Lower leg skin (tissue), 4 donors: ENCODE results near the gene NEK11. TPM values are rescaled to one million over a fixed set of nuclear protein-coding genes. Genes with fewer than 3 reads are reported as not detected.
"Not testable (repeated sequence)": the region's sequence is repeated elsewhere in the genome, so short reads cannot be mapped to it uniquely, and the experiment has no call there.

Experiments
- DNase-seq, 2 donors: peaks; one replicate each; pipeline ENCODE4 v3.0.0-alpha.2; 2019; ENCODE audit warnings: low spot score in 2 of 2
- H3K4me3 ChIP-seq: fragments of 200-600 bp; sonication (generic); 2 replicates; pipeline ENCODE4 v1.5.1; 2017; ENCODE audit warnings: mild to moderate bottlenecking, low read depth; ENCODE audit not compliant: poor library complexity, severe bottlenecking
- CTCF ChIP-seq, 3 donors: fragments of 450-650 bp; IDR thresholded peaks; one replicate each; pipeline ENCODE4 v1.5.1; 2016; ENCODE audit warnings: antibody characterized with exemption in 3 of 3, mild to moderate bottlenecking in 3 of 3, moderate library complexity in 2 of 3
- POLR2A ChIP-seq, 2 donors: fragments of 450-650 bp; IDR thresholded peaks; one replicate each; pipeline ENCODE4 v1.6.1; 2016 to 2017; ENCODE audit warnings: antibody characterized with exemption in 2 of 2, mild to moderate bottlenecking in 1 of 2, moderate library complexity in 1 of 2
- WGBS, 2 donors: methylation state at CpG; one replicate each; pipeline ENCODE4 v1.1.5; 2018; 5-methylcytosine and 5-hydroxymethylcytosine counted together
- intact Hi-C: fragments of 100-400 bp; cut with DNase I; formaldehyde crosslinking; loops from one replicate; pipeline ENCODE4 v1.15.0; 2023; ENCODE audit warnings: low total_unique reads
- total RNA-seq, 4 donors: library from RNA; depleted of rRNA; stranded (reverse); fragments of >200 nt; gene quantifications; one replicate each; pipeline ENCODE4 v1.1.0, GENCODE V29; 2016

The NEK11 gene
- total RNA-seq, 4 donors from 2014 or later = 3.3 to 17.3 (median 6.6) TPM

- no peak overlapping the region for H3K4me3 ChIP-seq
- WGBS, 2 donors = 72 to 81% methylated on average over 5 of the region's 5 CpGs
- DNase-seq = no peak
- intact Hi-C loops = no loop called here
- TF ChIP-seq CTCF (IDR thresholded peaks at IDR 0.05) (no peak), POLR2A (IDR thresholded peaks at IDR 0.05) (no peak)
Observed at GRCh38 chr3:131356006-131356595, 329.4 kb downstream of the NEK11 start.

- WGBS, 2 donors = 93 to 97% methylated on average over 1 of the region's 1 CpG
- intact Hi-C loops = no loop called here
- H3K4me3 ChIP-seq = no peak overlapping the region
- TF ChIP-seq POLR2A (IDR thresholded peaks at IDR 0.05) (no peak), CTCF (IDR thresholded peaks at IDR 0.05) (no peak)
- no peak for DNase-seq
Observed at GRCh38 chr3:131357275-131357674, 330.6 kb downstream of the NEK11 start.

DNA sequence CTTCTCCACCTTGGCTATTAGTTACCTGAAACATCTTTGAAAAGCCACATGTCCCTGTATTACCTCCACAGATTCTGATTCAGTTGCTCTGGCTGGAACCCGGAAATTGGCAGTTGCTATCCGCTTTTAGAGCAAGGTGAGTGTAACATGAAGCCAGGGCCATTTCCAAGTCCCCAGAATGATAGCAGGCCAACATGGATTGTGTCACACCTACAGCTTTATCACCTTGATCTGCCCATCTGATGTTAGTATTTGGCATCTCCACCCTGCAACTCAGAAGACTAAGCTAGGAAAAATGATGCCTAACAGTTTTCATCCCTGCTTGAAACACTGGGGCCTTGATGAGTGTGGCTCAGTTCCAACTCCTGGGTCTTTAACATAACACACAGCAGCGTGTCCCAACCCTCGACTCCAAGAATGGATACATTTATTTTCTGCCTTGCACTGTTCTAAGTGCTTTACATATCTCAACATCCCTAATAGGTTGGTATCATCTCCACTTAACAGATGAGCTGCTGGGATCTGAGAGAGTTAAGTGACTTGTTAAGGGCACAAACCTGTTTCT, 333.6 kb downstream of the NEK11 start:
- no peak for DNase-seq
- WGBS, 2 donors = 63 to 83% methylated on average over 4 of the region's 4 CpGs
- TF ChIP-seq POLR2A (IDR thresholded peaks at IDR 0.05) (no peak), CTCF (IDR thresholded peaks at IDR 0.05) (no peak)
- no peak overlapping the region for H3K4me3 ChIP-seq
- intact Hi-C loops = no loop called here

DNA sequence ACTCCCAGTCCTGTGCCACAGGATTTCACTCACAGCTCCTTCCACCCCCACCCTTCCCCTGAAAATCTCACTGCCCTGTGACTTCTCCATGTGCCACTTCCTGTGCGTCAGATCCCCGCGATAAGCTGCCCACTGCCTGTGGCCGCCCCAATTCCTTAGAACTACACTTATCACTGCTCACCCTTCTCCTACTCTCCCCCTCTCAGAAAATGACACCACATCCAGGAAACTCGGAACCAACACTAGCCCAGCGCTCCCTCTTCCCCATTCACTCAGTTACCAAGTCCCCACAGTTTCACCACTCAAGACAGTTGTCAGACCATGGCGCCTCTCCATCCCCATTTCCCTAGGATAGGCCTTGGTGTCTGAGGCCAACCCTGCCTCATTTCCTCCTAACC, 334.4 kb downstream of the NEK11 start:
- H3K4me3 ChIP-seq, intact Hi-C loops, DNase-seq: not testable (repeated sequence)
- WGBS, 2 donors = 84 to 88% methylated on average over 7 of the region's 7 CpGs

DNA sequence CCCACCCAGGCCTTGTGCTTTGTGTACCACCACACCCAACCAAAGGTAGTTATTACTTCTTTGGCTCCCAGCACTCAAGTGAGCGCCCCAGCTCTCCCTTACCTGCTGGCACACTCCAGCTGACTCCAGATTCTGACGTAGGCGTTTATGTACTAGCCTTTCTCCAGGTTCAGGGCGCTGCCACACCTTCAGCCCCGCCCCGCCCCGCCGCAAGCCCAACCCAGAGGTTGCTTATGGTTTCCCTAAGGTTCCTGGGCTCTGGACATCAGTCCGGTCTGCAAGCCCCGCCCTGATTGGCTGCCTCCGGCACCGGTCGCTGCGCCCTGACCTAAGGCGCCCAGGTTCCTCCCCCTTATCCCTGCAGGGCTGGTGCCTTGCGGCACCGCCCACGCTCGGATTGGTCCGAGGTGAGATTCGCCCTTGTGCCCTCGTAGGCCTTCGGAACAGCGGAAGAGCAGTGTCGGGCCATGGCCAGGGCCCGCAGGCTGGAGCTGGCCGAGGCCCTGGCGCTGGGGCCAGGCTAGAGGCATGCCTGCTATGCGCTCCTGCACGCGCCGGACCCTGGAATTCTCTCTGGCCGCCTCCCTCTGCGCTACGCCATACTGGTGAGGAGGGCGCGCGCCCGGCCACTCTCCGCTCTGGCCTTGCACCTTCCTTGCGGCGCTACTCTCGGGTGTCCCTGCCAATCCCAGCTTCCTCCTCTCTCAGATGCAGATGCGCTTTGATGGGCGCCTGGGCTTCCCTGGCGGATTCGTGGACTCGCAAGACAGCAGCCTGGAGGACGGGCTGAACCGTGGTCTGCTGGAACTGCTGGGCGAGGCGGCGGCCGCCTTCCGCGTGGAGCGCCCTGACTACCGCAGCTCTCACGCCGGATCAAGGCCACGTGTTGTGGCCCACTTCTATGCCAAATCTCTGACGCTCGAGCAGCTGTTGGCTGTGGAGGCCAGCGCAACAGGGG, 335.1 kb downstream of the NEK11 start:
- H3K4me3 ChIP-seq = peak overlapping the region; percentile 37
- intact Hi-C loops = no loop called here
- 8 to 9% methylated on average over 35 to 41 of the region's 64 CpGs for WGBS, 2 donors
- no peak for TF ChIP-seq POLR2A (IDR thresholded peaks at IDR 0.05)
- no peak for TF ChIP-seq CTCF (IDR thresholded peaks at IDR 0.05)
- DNase-seq = peak; percentile 53 to 91

- intact Hi-C loops = no loop called here
- TF ChIP-seq POLR2A (IDR thresholded peaks at IDR 0.05) = no peak
- no peak for TF ChIP-seq CTCF (IDR thresholded peaks at IDR 0.05)
- no peak overlapping the region for H3K4me3 ChIP-seq
- no peak for DNase-seq
- WGBS, 2 donors = 84 to 93% methylated on average over 3 of the region's 3 CpGs
Observed at GRCh38 chr3:131363275-131363674, 336.6 kb downstream of the NEK11 start.
